ENCODE measurements around the gene OSBPL1A.

GRCh38 chr18:24395049-24395795 is 2.4 kb downstream of the OSBPL1A start:
- TF ChIP-seq CTCF (IDR thresholded peaks at IDR 0.05) = no peak
- no peak for TF ChIP-seq POLR2A (IDR thresholded peaks at IDR 0.05)

Data from Peyer's patch (tissue), 4 donors.